Fibroblast of skin of left biceps (primary cell): Measurements from ENCODE around the gene RHBDD1.

Source experiments
- DNase-seq, 2 experiments: peaks; one replicate each; pipeline ENCODE4 v3.0.0-alpha.2; 2013; ENCODE audit warnings: low read depth in 2 of 2

The RHBDD1 gene

DNA sequence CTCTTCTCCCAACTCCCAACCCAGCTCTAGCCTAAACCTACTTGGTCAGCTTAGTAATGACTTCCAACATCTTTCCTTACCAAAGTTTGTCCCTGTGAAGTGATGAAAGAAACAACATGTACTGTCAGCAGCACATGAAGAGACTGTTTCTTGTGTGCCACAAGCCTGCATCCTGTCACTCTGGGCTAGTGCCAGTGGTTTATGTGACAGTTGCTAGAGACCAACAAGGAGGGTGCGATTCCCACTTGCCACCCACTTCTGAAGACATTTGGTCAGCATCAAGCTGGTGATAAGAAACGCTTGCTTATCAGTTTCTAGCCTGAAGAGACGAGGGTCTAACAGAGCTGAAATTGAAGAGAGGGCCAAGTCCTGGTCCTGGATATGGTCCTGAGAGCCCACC is 195.5 kb downstream of the RHBDD1 start:
- DNase-seq: no peak

DNA sequence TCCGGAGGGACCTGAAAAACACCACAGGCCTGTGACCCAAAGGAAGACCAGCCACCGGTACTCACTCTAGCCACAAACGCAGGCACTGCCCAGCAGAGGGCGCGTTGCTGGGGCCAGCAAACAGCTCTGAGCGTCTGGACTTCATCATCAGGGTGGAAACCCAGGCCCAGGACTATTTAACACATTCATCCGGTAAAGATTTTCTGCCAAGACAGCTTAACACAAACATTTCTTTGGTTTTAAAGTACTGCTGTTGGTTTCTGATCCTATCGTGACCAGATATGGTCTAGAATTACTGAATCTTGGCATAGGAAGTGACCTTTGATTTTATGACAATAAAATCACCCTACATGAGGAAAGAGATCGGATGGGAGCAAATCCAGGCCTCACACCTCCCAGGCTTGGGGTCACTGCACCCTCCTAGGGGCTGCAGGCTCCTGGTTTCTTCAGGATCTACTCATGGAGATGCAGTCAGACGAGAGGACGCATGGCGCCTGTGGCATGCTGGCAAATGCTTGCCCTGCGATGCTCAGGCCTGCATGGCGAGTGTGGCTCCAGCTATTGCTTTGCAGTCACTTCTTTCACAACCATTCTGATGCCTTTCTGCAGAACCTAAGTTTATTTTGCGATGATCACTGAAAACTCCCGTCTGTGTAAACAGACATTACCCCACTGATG is 197.8 kb downstream of the RHBDD1 start:
- DNase-seq: peak in 1 of 2 experiments; percentile 2

DNA sequence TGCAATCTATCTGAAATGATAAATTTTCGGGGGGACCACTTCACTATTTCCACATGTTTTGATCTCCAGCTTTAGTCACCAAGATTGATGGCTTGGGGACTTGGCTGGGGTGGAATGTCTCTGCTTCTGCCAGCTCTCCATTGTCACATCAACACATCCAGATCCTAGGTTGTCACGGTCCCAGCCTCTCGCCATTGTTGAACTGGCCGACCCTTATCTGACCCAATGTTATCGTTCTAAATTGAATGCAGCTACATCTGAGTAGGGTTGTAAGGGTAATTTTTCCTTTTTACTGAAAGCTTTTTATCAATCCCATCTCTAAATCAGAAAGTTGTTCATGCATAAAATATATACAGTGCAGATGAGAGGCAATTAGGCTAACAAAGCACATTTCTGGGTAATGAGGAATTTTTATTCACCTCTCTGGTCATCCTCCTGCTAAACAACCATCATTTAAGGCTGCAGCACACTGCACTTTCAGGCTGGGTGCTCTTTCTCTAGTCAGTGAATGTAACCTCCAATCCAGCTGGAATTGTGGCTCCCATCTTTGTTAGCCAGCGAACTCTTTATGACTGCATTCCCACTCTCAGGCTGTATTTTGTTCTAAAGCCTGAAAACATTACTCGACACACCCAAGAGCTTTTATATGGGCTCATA is 200.0 kb downstream of the RHBDD1 start:
- no peak for DNase-seq

DNA sequence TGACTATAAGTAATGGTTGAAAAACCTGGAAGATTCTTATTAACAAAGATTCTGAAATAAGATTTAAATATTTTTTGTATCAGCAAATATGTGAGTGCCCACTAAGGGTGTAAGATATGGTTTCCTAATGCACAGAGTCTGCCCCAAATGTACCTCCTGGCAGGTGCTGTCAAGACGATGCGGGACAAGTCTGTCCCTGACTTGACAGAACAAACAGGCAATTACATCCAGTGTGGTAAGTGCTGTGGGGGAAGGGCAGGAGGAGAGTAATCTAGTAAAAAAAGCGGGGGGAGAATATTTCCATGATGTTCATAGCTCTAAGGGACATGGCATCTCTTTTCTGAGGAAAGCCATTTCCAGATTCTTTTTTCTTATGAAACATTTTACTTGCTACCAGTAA is 200.7 kb downstream of the RHBDD1 start:
- no peak for DNase-seq

DNA sequence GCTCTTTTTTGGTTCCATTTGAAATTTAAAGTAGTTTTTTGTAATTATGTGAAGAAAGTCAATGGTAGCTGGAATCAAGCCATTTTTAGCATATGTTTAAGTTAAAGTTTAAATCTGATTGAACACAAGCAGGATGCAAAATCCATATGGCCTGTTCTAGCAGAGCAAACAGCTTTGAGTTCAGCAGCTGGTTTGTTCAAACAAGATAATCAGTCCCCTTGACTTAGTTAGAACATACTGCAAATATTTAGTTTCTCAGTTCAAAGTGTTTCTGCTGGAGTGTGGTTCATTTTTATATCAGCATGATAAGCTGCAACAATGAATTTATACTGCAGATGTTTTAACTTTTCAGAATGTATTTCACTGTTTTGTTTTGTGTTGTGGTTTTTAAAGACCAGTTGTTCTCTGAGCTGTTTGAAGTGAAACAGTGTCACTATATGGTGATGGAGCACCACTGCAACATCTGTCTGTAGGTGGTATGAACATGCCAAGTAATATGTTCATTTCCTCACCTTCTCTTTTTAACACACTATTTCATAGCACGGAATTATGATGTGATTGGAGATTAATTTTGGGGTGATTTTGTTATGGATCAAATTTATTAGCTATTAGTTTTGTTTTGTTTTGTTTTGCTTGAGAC is 202.8 kb downstream of the RHBDD1 start:
- no peak for DNase-seq

DNA sequence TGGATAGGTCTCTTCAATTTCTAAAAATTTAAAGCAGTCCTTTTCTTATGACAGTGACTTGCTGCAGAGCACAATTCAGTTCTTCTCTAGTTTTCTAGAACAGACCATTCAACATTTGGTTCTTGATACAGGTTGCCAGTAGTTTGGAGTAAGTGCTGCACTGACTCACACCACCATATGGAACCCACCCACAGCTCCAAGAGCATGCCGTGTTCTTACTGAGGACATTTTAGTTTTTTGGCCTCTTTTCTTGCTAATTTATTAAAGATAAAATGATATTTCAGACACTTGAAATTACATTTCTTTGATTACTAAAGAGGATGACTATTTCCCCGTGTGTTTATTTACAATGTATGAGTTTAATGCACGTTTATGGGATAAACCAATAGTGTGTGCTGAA is 208.1 kb downstream of the RHBDD1 start:
- no peak for DNase-seq
